GM19193 (cell line): ENCODE results near the gene SEC61A2.

Source experiments
- POLR2A ChIP-seq: IDR thresholded peaks from 4 replicates; pipeline ENCODE4 v1.6.1; 2011; ENCODE audit not compliant: insufficient read depth, insufficient read length; ENCODE audit errors: extremely low read depth

SEC61A2 gene

GRCh38 chr10:12187321-12187905, 57.9 kb downstream of the SEC61A2 start:
- no peak for TF ChIP-seq POLR2A

GRCh38 chr10:12188656-12189055, 59.2 kb downstream of the SEC61A2 start:
- TF ChIP-seq POLR2A = no peak

- TF ChIP-seq POLR2A = no peak
Observed at GRCh38 chr10:12189426-12189825, 59.9 kb downstream of the SEC61A2 start.

GRCh38 chr10:12191715-12192114, 62.2 kb downstream of the SEC61A2 start:
- no peak for TF ChIP-seq POLR2A

- TF ChIP-seq POLR2A = no peak
Observed at GRCh38 chr10:12193193-12193592, 63.7 kb downstream of the SEC61A2 start.

- peak; percentile 15 for TF ChIP-seq POLR2A
Observed at GRCh38 chr10:12194752-12195271, 65.3 kb downstream of the SEC61A2 start.

GRCh38 chr10:12195281-12195602, 65.8 kb downstream of the SEC61A2 start:
- TF ChIP-seq POLR2A = no peak

- peak; percentile 72 for TF ChIP-seq POLR2A
Observed at GRCh38 chr10:12195603-12196506, 66.4 kb downstream of the SEC61A2 start, which contains the start of the genes CDC123 and NUDT5. CDC123 (plus strand) TSS chr10:12196188; CDS start chr10:12196246, 58 bp downstream. NUDT5 (minus strand) TSS chr10:12195891; CDS start chr10:12186291, 9,600 bp downstream.

GRCh38 chr10:12196531-12197211, 67.2 kb downstream of the SEC61A2 start:
- no peak for TF ChIP-seq POLR2A

- TF ChIP-seq POLR2A = no peak
Observed at GRCh38 chr10:12198156-12198555, 68.7 kb downstream of the SEC61A2 start.

GRCh38 chr10:12200850-12201249, 71.4 kb downstream of the SEC61A2 start:
- no peak for TF ChIP-seq POLR2A

- TF ChIP-seq POLR2A = no peak
Observed at GRCh38 chr10:12201543-12201942, 72.1 kb downstream of the SEC61A2 start.

- no peak for TF ChIP-seq POLR2A
Observed at GRCh38 chr10:12202226-12202625, 72.7 kb downstream of the SEC61A2 start.

- no peak for TF ChIP-seq POLR2A
Observed at GRCh38 chr10:12205082-12205481, 75.6 kb downstream of the SEC61A2 start.

- TF ChIP-seq POLR2A = no peak
Observed at GRCh38 chr10:12207114-12207513, 77.6 kb downstream of the SEC61A2 start.

GRCh38 chr10:12208460-12208859, 79.0 kb downstream of the SEC61A2 start:
- TF ChIP-seq POLR2A = no peak

GRCh38 chr10:12212454-12212853, 83.0 kb downstream of the SEC61A2 start:
- no peak for TF ChIP-seq POLR2A
